GM19025 (cell line): Measurements from ENCODE around the gene TAS2R38.

ENCODE experiments used
- ATAC-seq: cut with Tn5 transposase; IDR thresholded peaks from one replicate; pipeline ENCODE4 v1.9.1; 2021; ENCODE audit warnings: mild to moderate bottlenecking, low read depth, moderate library complexity; ENCODE audit not compliant: unreplicated experiment

The TAS2R38 gene

GRCh38 chr7:141976524-141977245 is 3.1 kb upstream of the TAS2R38 start:
- ATAC-seq: no peak

GRCh38 chr7:141975806-141976523 is 2.4 kb upstream of the TAS2R38 start:
- ATAC-seq: peak; percentile 62

- ATAC-seq: no peak
Measured at GRCh38 chr7:141974831-141975230, 1.3 kb upstream of the TAS2R38 start.

- ATAC-seq: no peak
Measured at GRCh38 chr7:141960687-141961422, 12.7 kb downstream of the TAS2R38 start.

GRCh38 chr7:141956084-141956483 is 17.5 kb downstream of the TAS2R38 start:
- ATAC-seq: no peak

- ATAC-seq: no peak
Measured at GRCh38 chr7:141954334-141954733, 19.2 kb downstream of the TAS2R38 start.

GRCh38 chr7:141952461-141952860 is 21.1 kb downstream of the TAS2R38 start:
- no peak for ATAC-seq

- no peak for ATAC-seq
Measured at GRCh38 chr7:141950806-141951205, 22.8 kb downstream of the TAS2R38 start.

- no peak for ATAC-seq
Measured at GRCh38 chr7:141949911-141950310, 23.7 kb downstream of the TAS2R38 start.

- ATAC-seq: no peak
Measured at GRCh38 chr7:141949451-141949850, 24.1 kb downstream of the TAS2R38 start.

GRCh38 chr7:141949021-141949420 is 24.6 kb downstream of the TAS2R38 start:
- no peak for ATAC-seq

- ATAC-seq: no peak
Measured at GRCh38 chr7:141946796-141947195, 26.8 kb downstream of the TAS2R38 start, which contains the start of gene CLEC5A. CLEC5A (minus strand) TSS chr7:141946974; CDS start chr7:141946292, 682 bp downstream.

GRCh38 chr7:141945356-141945755 is 28.2 kb downstream of the TAS2R38 start:
- ATAC-seq: no peak

- ATAC-seq: no peak
Measured at GRCh38 chr7:141944811-141945210, 28.8 kb downstream of the TAS2R38 start.

- no peak for ATAC-seq
Measured at GRCh38 chr7:141943846-141944245, 29.7 kb downstream of the TAS2R38 start.

GRCh38 chr7:141941075-141941474 is 32.5 kb downstream of the TAS2R38 start:
- no peak for ATAC-seq

GRCh38 chr7:141930211-141930610 is 43.4 kb downstream of the TAS2R38 start:
- no peak for ATAC-seq

- ATAC-seq: no peak
Measured at GRCh38 chr7:141928845-141929195, 44.8 kb downstream of the TAS2R38 start.

GRCh38 chr7:141928146-141928844 is 45.3 kb downstream of the TAS2R38 start:
- no peak for ATAC-seq
